Naive thymus-derived CD4-positive, alpha-beta T cell (primary cell): ENCODE data around the gene SAE1. TPM values are rescaled to one million over a fixed set of nuclear protein-coding genes. Genes with fewer than 3 reads are reported as not detected.

Experiments
- ATAC-seq: fragments of 150-1000 bp; cut with Tn5 transposase; 2 replicates; pipeline ENCODE4 v1.10.0; 2021; ENCODE audit warnings: mild to moderate bottlenecking, moderate library complexity
- CTCF ChIA-PET: fragments of 350-600 bp; sonication (Branson Sonifier 250); formaldehyde crosslinking; loops from one replicate; lab custom pipeline; 2021; ENCODE audit warnings: antibody characterized with exemption; lab: Charles Lee
- POLR2A ChIA-PET: fragments of 350-600 bp; sonication (Branson Sonifier 250); formaldehyde crosslinking; loops from one replicate; lab custom pipeline; 2021; ENCODE audit warnings: antibody characterized with exemption, inconsistent platforms; lab: Charles Lee
- DNase-seq, 9 donors: peaks; one replicate each; pipeline versions ENCODE4 v3.0.0 to v3.0.0-alpha.2; 2020 to 2022; ENCODE audit warnings: mixed read lengths in 1 of 9
- H3K27ac ChIP-seq: one replicate; pipeline ENCODE4 v1.7.0; 2013; ENCODE audit warnings: mild to moderate bottlenecking, low read depth, low read length, moderate library complexity
- H3K27me3 ChIP-seq, 2 donors: one replicate each; pipeline ENCODE4 v1.7.0; 2013; ENCODE audit warnings: low read length in 2 of 2, mild to moderate bottlenecking in 2 of 2, moderate library complexity in 2 of 2; ENCODE audit not compliant: control insufficient read depth in 2 of 2, insufficient read depth in 2 of 2
- H3K36me3 ChIP-seq, 3 experiments: 1 replicate in 2 of 3; 2 replicates in 1 of 3; pipeline ENCODE4 v1.7.0; 2013; ENCODE audit warnings: low read length in 3 of 3, mild to moderate bottlenecking in 3 of 3, moderate library complexity in 1 of 3; ENCODE audit not compliant: insufficient read depth in 3 of 3, control insufficient read depth in 2 of 3
- H3K4me1 ChIP-seq, 2 donors: one replicate each; pipeline ENCODE4 v1.7.0; 2013; ENCODE audit warnings: low read length in 2 of 2, mild to moderate bottlenecking in 2 of 2, moderate library complexity in 1 of 2; ENCODE audit not compliant: control insufficient read depth in 2 of 2, insufficient read depth in 2 of 2
- H3K4me3 ChIP-seq: 2 replicates; pipeline ENCODE4 v1.7.0; 2013; ENCODE audit warnings: mild to moderate bottlenecking, low read length
- H3K9me3 ChIP-seq, 3 experiments: 1 replicate in 2 of 3; 2 replicates in 1 of 3; pipeline ENCODE4 v1.7.0; 2013; ENCODE audit warnings: low read length in 3 of 3; ENCODE audit not compliant: control insufficient read depth in 2 of 3
- H3K27ac Mint-ChIP-seq, 9 donors: one replicate each; pipeline ENCODE4 v1.8.0; 2020 to 2022; ENCODE audit warnings: mixed read lengths in 9 of 9, mild to moderate bottlenecking in 8 of 9, moderate library complexity in 5 of 9, inconsistent platforms in 2 of 9
- H3K27me3 Mint-ChIP-seq, 5 donors: one replicate each; pipeline ENCODE4 v1.8.0; 2021 to 2022; ENCODE audit warnings: mixed read lengths in 5 of 5, mild to moderate bottlenecking in 1 of 5
- H3K36me3 Mint-ChIP-seq, 5 donors: one replicate each; pipeline ENCODE4 v1.8.0; 2020 to 2022; ENCODE audit warnings: mixed read lengths in 5 of 5, mild to moderate bottlenecking in 3 of 5, inconsistent platforms in 1 of 5
- H3K4me1 Mint-ChIP-seq, 7 donors: one replicate each; pipeline ENCODE4 v1.8.0; 2020 to 2022; ENCODE audit warnings: mixed read lengths in 7 of 7, mild to moderate bottlenecking in 3 of 7, inconsistent platforms in 1 of 7
- H3K4me3 Mint-ChIP-seq, 10 donors: one replicate each; pipeline ENCODE4 v1.8.0; 2020 to 2022; ENCODE audit warnings: mild to moderate bottlenecking in 10 of 10, mixed read lengths in 10 of 10, moderate library complexity in 6 of 10, inconsistent platforms in 2 of 10
- H3K9me3 Mint-ChIP-seq, 11 donors: one replicate each; pipeline ENCODE4 v1.8.0; 2020 to 2022; ENCODE audit warnings: mixed read lengths in 11 of 11, mild to moderate bottlenecking in 4 of 11, inconsistent platforms in 1 of 11, moderate library complexity in 1 of 11
- intact Hi-C, 2 donors: fragments of 100-400 bp; cut with micrococcal nuclease; formaldehyde crosslinking; loops; one replicate each; pipeline ENCODE4 v1.15.1; 2023
- polyA plus RNA-seq, 2 donors: library from polyadenylated mRNA; unstranded; fragments of 300-500 nt; fragmentation: Illumina TruSeq; gene quantifications; one replicate each; pipeline ENCODE4 v1.2.3, GENCODE V29; 2021
- total RNA-seq, 6 experiments: library from RNA in 5 of 6; stranded (reverse) in 5 of 6; gene quantifications; 1 replicate in 5 of 6; 2 replicates in 1 of 6; pipeline ENCODE4 v1.2.3 and lab custom pipeline; 2021 to 2026

The SAE1 gene
- total and polyA plus RNA-seq, 7 experiments from 2014 or later, result 34.3 to 181 (median 50.0) TPM

DNA sequence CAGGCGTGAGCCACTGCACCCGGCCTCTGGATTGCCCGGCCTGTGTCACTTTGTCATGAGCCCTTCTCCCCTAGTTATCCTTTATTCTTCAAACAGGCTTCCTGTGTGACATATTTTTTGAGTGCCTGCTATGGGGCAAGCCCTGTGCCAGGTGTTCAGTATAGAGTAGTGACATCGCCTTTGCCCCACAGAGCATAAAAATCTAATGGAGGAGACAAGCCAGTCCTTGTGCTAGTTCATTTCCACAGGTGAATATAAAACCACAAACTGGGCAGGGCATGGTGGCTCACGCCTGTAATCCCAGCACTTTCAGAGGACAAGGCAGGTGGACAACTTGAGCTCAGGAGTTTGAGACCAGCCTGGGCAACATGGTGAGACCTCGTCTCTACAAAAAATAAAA is 57.2 kb downstream of the SAE1 start:
- no peaks in the 10 kb centered on the region for H3K27me3 Mint-ChIP-seq
- Histone ChIP-seq H3K27ac (peak overlapping the region; percentile 77), H3K4me1 (peaks cover 48 to 87% of the 10 kb centered on the region in 2 donors), H3K9me3 (no peaks in the 10 kb centered on the region), H3K27me3 (no peaks in the 10 kb centered on the region), H3K36me3 (no peaks in the 10 kb centered on the region), H3K4me3 (no peak overlapping the region)
- intact Hi-C loops, result loop anchor here in 1 of 2 donors (1.0 to 2.0 kb wide), 4 partner anchors 11 to 59 kb away; no protein-coding TSS in a partner anchor
- ATAC-seq (no peak), DNase-seq (peak in 4 of 9 donors; percentile 13 to 40 (median 34))
- H3K4me3 Mint-ChIP-seq, result peak overlapping the region; percentile 35 to 87 (median 73)
- H3K36me3 Mint-ChIP-seq, result peaks cover 0 to 40% (median 6%) of the 10 kb centered on the region in 5 donors
- POLR2A ChIA-PET, result interaction anchor here (0.7 to 16.1 kb wide), 13 partner anchors 10 to 1203 kb away, joined by 3 to 386 read pairs (median 12); partner anchors contain the start of genes KDELR1, SAE1 and ZC3H4
- H3K27ac Mint-ChIP-seq, result peak overlapping the region; percentile 93 to 98 (median 96)
- H3K4me1 Mint-ChIP-seq, result peaks cover 49 to 85% (median 75%) of the 10 kb centered on the region in 7 donors
- CTCF ChIA-PET, result interaction anchor here (0.7 to 5.5 kb wide), 13 partner anchors 10 to 228 kb away, joined by 4 to 54 read pairs (median 8); no protein-coding TSS in a partner anchor
- no peaks in the 10 kb centered on the region for H3K9me3 Mint-ChIP-seq

DNA sequence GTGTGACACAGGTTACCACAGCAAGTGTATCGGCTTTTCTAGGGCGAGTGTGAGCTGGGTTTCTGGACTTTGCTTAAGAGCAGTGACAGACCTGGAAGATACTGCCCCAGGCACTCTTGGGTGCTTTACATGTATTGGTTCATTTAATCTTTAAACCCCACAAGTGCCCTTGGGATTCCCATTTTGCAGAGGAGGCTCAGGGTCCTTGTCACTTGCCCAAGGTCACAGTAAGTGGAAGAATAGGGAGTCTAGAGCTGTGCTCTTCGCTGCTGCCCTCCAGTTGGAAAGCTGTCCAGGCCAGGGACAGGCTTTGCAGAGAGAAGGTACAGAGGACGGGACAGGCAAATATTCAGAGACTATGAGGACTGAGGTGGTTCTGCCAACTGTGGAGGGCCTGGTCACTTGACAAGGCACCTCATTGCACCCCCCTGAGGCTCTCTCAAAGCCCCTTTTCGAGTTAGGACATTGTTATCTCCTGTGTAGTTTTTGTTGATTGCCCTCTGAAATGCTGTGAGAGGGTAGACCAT is 57.9 kb downstream of the SAE1 start:
- Histone ChIP-seq H3K4me3 (no peak overlapping the region), H3K9me3 (no peaks in the 10 kb centered on the region), H3K4me1 (peaks cover 43 to 87% of the 10 kb centered on the region in 2 donors), H3K27me3 (no peaks in the 10 kb centered on the region), H3K36me3 (no peaks in the 10 kb centered on the region), H3K27ac (peak overlapping the region; percentile 77)
- DNase-seq (no peak), ATAC-seq (no peak)
- H3K27ac Mint-ChIP-seq, result peak overlapping the region; percentile 72 to 98 (median 96)
- no peaks in the 10 kb centered on the region for H3K27me3 Mint-ChIP-seq
- peaks cover 52 to 85% (median 70%) of the 10 kb centered on the region in 7 donors for H3K4me1 Mint-ChIP-seq
- no peaks in the 10 kb centered on the region for H3K9me3 Mint-ChIP-seq
- intact Hi-C loops, result no loop called here
- ChIA-PET CTCF (interaction anchor here (0.7 to 5.5 kb wide), 8 partner anchors 9 to 229 kb away, joined by 3 to 54 read pairs (median 6); no protein-coding TSS in a partner anchor), POLR2A (interaction anchor here (0.7 to 16.1 kb wide), 8 partner anchors 11 to 76 kb away, joined by 3 to 386 read pairs (median 16); partner anchors contain the start of genes SAE1 and ZC3H4)
- H3K4me3 Mint-ChIP-seq, result peak overlapping the region; percentile 48 to 87 (median 76)
- peaks cover 0 to 37% (median 4%) of the 10 kb centered on the region in 5 donors for H3K36me3 Mint-ChIP-seq

DNA sequence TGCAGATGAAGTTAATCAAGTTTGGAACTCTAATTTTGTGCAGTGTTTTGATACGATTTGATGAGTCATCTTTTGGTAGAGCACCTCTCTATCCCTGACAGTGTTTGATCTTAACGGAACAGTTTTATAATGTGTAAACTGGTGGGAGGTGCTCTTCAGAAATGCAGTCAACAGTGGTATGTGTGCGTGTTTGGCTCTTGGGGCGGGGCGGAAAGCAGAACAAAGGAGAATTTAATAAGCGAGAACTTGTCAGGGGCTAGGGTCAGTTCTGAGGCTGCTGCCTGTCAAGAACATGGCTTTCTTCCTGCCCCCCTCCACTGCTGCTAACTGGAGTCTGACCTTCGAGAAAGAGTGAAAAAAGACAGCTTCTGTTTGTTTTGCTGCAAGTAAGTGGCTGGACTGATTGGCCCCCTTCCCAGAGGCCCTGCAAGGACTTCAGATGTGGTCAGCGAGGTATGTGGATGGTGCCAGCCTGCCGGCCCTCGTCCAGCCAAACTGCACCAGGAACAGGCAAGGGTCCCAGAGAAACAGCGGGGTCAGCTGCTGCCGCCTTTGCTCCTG is 59.6 kb downstream of the SAE1 start:
- Histone ChIP-seq H3K36me3 (no peaks in the 10 kb centered on the region), H3K27ac (peak overlapping the region; percentile 25), H3K9me3 (no peaks in the 10 kb centered on the region), H3K27me3 (no peaks in the 10 kb centered on the region), H3K4me3 (no peak overlapping the region), H3K4me1 (peaks cover 37 to 77% of the 10 kb centered on the region in 2 donors)
- H3K36me3 Mint-ChIP-seq, result peaks cover 0 to 31% (median 8%) of the 10 kb centered on the region in 5 donors
- H3K27me3 Mint-ChIP-seq, result no peaks in the 10 kb centered on the region
- H3K9me3 Mint-ChIP-seq, result no peaks in the 10 kb centered on the region
- peak in 8 of 9 donors; percentile 52 to 77 (median 64) for DNase-seq
- H3K4me1 Mint-ChIP-seq, result peaks cover 41 to 81% (median 71%) of the 10 kb centered on the region in 7 donors
- H3K4me3 Mint-ChIP-seq, result peak overlapping the region; percentile 48 to 83 (median 72)
- ChIA-PET POLR2A (interaction anchor here (0.5 to 16.1 kb wide), 9 partner anchors 8 to 76 kb away, joined by 3 to 386 read pairs (median 4); partner anchors contain the start of gene ZC3H4), CTCF (interaction anchor here (0.5 to 5.5 kb wide), 5 partner anchors 20 to 48 kb away, joined by 3 to 47 read pairs (median 4); no protein-coding TSS in a partner anchor)
- H3K27ac Mint-ChIP-seq, result peak overlapping the region; percentile 72 to 98 (median 95)
- peak; percentile 53 for ATAC-seq
- intact Hi-C loops, result no loop called here

DNA sequence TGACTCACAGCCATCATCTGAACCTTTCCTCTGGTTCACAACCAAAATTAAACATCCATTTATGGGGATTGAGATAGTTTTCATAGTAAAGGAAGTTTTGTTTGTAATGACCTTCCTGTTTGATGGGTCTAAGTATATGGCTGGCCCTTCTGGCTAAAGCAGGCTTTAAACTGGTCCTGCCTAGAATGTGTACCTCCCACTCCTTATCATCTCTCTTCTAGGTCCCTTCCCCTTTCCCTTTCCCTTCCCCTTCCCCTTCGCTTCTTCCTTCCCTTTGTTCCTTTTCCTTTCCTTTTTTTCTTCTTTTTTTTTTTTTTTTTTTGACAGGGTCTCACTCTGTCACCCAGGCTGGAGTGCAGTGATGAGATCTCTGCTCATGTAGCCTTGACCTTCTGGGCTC is 64.8 kb downstream of the SAE1 start:
- H3K4me1 ChIP-seq, result peaks cover 3 to 26% of the 10 kb centered on the region in 2 donors
- no peak for ATAC-seq
- DNase-seq, result no peak
- H3K4me3 Mint-ChIP-seq, result no peak overlapping the region
- no peaks in the 10 kb centered on the region for H3K27me3 Mint-ChIP-seq
- intact Hi-C loops, result no loop called here
- ChIA-PET CTCF (interaction anchor here (2.2 kb wide), 1 partner anchor 15 kb away, joined by 10 read pairs; no protein-coding TSS in a partner anchor), POLR2A (no interaction called here)
- H3K27me3 ChIP-seq, result no peaks in the 10 kb centered on the region
- no peak overlapping the region for H3K4me3 ChIP-seq
- H3K9me3 ChIP-seq, result no peaks in the 10 kb centered on the region
- H3K27ac Mint-ChIP-seq, result peak overlapping the region in 2 of 9 donors; percentile 55 to 78
- peaks cover 0 to 30% (median 0%) of the 10 kb centered on the region in 3 experiments for H3K36me3 ChIP-seq
- H3K27ac ChIP-seq, result no peak overlapping the region
- peaks cover 3 to 28% (median 23%) of the 10 kb centered on the region in 5 donors for H3K36me3 Mint-ChIP-seq
- H3K4me1 Mint-ChIP-seq, result peaks cover 19 to 51% (median 43%) of the 10 kb centered on the region in 7 donors
- no peaks in the 10 kb centered on the region for H3K9me3 Mint-ChIP-seq

DNA sequence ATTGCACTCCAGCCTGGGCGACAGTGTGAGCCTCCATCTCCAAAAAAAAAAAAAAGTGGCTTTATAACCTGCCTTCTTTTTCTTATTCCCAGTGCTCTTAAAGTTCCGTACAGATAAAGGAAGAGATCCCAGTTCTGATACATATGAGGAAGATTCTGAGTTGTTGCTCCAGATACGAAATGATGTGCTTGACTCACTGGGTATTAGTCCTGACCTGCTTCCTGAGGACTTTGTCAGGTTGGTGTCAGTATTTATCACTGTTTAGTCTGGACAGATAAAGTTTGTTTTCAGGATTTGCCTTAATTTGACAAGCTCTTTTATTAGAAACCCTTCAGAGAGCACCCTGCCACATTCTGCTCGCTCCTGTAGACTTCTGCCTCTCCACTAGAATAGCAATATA is 66.5 kb downstream of the SAE1 start:
- DNase-seq (no peak), ATAC-seq (no peak)
- no peaks in the 10 kb centered on the region for H3K9me3 Mint-ChIP-seq
- no peaks in the 10 kb centered on the region for H3K27me3 Mint-ChIP-seq
- intact Hi-C loops, result no loop called here
- H3K4me3 Mint-ChIP-seq, result no peak overlapping the region
- peaks cover 7 to 41% (median 30%) of the 10 kb centered on the region in 7 donors for H3K4me1 Mint-ChIP-seq
- POLR2A ChIA-PET, result interaction anchor here (1.2 kb wide), 1 partner anchor 38 kb away, joined by 3 read pairs; no protein-coding TSS in a partner anchor
- Histone ChIP-seq H3K4me1 (peaks cover 0 to 14% of the 10 kb centered on the region in 2 donors), H3K36me3 (peaks cover 0 to 37% (median 0%) of the 10 kb centered on the region in 3 experiments), H3K27me3 (no peaks in the 10 kb centered on the region), H3K27ac (no peak overlapping the region), H3K9me3 (no peaks in the 10 kb centered on the region), H3K4me3 (no peak overlapping the region)
- peak overlapping the region in 4 of 9 donors; percentile 34 to 60 (median 38) for H3K27ac Mint-ChIP-seq
- CTCF ChIA-PET, result interaction anchor here (0.6 to 2.2 kb wide), 3 partner anchors 8 to 81 kb away, joined by 3 to 10 read pairs (median 3); no protein-coding TSS in a partner anchor
- H3K36me3 Mint-ChIP-seq, result peaks cover 3 to 28% (median 17%) of the 10 kb centered on the region in 5 donors

DNA sequence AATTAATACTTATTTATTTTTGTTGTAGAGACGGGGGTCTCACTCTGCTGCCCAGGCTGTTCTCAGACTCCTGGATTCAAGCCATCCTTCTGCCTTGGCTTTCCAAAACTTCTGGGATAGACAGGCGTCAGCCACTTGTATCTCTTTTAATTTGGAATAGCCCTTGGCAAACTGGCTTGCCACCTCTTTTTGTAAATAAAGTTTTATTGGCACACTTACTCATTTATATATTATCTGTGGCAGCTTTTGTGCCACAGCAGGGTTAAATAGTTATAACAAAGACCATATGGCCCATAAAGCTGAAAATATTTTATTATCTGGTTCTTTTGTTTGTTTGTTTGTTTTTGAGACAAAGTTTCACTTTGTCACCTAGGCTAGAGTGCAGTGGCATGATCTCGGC is 69.9 kb downstream of the SAE1 start:
- Histone ChIP-seq H3K36me3 (peaks cover 4 to 51% (median 7%) of the 10 kb centered on the region in 3 experiments), H3K9me3 (no peaks in the 10 kb centered on the region), H3K4me3 (no peak overlapping the region), H3K27me3 (no peaks in the 10 kb centered on the region), H3K27ac (no peak overlapping the region), H3K4me1 (peaks cover 0 to 7% of the 10 kb centered on the region in 2 donors)
- DNase-seq, result no peak
- peaks cover 10 to 34% (median 25%) of the 10 kb centered on the region in 5 donors for H3K36me3 Mint-ChIP-seq
- no peak overlapping the region for H3K4me3 Mint-ChIP-seq
- no peak overlapping the region for H3K27ac Mint-ChIP-seq
- CTCF ChIA-PET, result interaction anchor here (1.3 to 2.0 kb wide), 4 partner anchors 44 to 54 kb away, joined by 4 to 11 read pairs (median 6); no protein-coding TSS in a partner anchor
- ATAC-seq, result no peak
- intact Hi-C loops, result no loop called here
- no peaks in the 10 kb centered on the region for H3K9me3 Mint-ChIP-seq
- H3K4me1 Mint-ChIP-seq, result peaks cover 14 to 40% (median 26%) of the 10 kb centered on the region in 7 donors
- no peaks in the 10 kb centered on the region for H3K27me3 Mint-ChIP-seq
- POLR2A ChIA-PET, result interaction anchor here (0.7 to 1.4 kb wide), 4 partner anchors 14 to 41 kb away, joined by 3 read pairs; no protein-coding TSS in a partner anchor
